ENCODE data around the gene MAP3K14. TPM values are rescaled to one million over a fixed set of nuclear protein-coding genes. Genes with fewer than 3 reads are reported as not detected.

MAP3K14 gene
- total RNA-seq, 4 donors from 2014 or later: 16.5 to 30.4 (median 24.7) TPM

GRCh38 chr17:45322168-45322567 lies 5.3 kb upstream of the MAP3K14 start:
- Histone ChIP-seq H3K36me3 (no peaks in the 10 kb centered on the region), H3K9me3 (no peaks in the 10 kb centered on the region), H3K4me3 (no peak overlapping the region), H3K27ac (no peak overlapping the region), H3K4me1 (peaks cover 0 to 47% (median 13%) of the 10 kb centered on the region in 4 donors), H3K27me3 (no peaks in the 10 kb centered on the region)
- DNase-seq: no peak
- no peak for TF ChIP-seq POLR2A (IDR thresholded peaks at IDR 0.05)
- TF ChIP-seq, protein P1, sequence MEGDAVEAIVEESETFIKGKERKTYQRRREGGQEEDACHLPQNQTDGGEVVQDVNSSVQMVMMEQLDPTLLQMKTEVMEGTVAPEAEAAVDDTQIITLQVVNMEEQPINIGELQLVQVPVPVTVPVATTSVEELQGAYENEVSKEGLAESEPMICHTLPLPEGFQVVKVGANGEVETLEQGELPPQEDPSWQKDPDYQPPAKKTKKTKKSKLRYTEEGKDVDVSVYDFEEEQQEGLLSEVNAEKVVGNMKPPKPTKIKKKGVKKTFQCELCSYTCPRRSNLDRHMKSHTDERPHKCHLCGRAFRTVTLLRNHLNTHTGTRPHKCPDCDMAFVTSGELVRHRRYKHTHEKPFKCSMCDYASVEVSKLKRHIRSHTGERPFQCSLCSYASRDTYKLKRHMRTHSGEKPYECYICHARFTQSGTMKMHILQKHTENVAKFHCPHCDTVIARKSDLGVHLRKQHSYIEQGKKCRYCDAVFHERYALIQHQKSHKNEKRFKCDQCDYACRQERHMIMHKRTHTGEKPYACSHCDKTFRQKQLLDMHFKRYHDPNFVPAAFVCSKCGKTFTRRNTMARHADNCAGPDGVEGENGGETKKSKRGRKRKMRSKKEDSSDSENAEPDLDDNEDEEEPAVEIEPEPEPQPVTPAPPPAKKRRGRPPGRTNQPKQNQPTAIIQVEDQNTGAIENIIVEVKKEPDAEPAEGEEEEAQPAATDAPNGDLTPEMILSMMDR (IDR thresholded peaks at IDR 0.05): no peak

- Histone ChIP-seq H3K4me1 (peaks cover 0 to 47% (median 13%) of the 10 kb centered on the region in 4 donors), H3K4me3 (no peak overlapping the region), H3K36me3 (no peaks in the 10 kb centered on the region), H3K27me3 (no peaks in the 10 kb centered on the region), H3K27ac (peak overlapping the region; percentile 3 to 78 (median 15)), H3K9me3 (no peaks in the 10 kb centered on the region)
- no peak for TF ChIP-seq POLR2A (IDR thresholded peaks at IDR 0.05)
- TF ChIP-seq, protein P1 (IDR thresholded peaks at IDR 0.05): peak in 2 of 6 experiments; percentile 14 to 23
- no peak for DNase-seq
Measured at GRCh38 chr17:45320931-45321461, 4.2 kb upstream of the MAP3K14 start.

DNA sequence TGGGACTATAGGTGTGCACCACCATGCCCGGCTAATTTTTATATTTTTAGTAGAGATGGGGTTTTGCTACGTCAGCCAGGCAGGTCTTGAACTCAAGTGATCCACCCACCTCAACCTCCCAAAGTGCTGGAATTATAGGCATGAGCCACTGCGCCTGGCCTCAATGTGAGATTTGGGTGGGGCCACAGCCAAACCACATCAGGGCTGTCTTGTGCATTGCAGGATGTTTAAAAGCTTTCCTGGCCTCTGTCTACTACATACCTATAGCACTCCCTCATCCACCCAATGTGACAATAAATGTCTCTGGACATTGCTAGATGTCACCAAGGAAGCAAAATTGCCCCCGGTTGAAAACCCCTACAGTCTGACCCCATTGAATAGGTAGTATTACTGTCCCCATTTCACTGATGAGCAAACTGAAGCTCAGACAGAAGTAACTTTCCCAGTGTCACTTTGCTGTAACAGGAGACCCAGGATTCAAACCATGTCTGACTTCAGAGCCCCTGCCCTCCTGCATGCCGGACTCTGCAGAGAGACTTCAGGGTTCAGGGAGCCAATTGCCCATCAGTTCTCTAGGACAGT lies 3.6 kb upstream of the MAP3K14 start:
- Histone ChIP-seq H3K4me1 (peaks cover 0 to 50% (median 13%) of the 10 kb centered on the region in 4 donors), H3K9me3 (no peaks in the 10 kb centered on the region)
- no peak for DNase-seq

GRCh38 chr17:45319239-45319703 lies 2.5 kb upstream of the MAP3K14 start:
- Histone ChIP-seq H3K9me3 (no peaks in the 10 kb centered on the region), H3K27ac (peak overlapping the region in 3 of 4 donors; percentile 64 to 99 (median 82)), H3K36me3 (no peaks in the 10 kb centered on the region), H3K4me3 (no peak overlapping the region), H3K27me3 (no peaks in the 10 kb centered on the region), H3K4me1 (peaks cover 0 to 62% (median 15%) of the 10 kb centered on the region in 4 donors)
- no peak for DNase-seq
- TF ChIP-seq POLR2A (IDR thresholded peaks at IDR 0.05): no peak
- TF ChIP-seq, protein P1 (IDR thresholded peaks at IDR 0.05): no peak

More for the DNA sequence above, 3.6 kb upstream of the MAP3K14 start:
- Histone ChIP-seq H3K27me3 (no peaks in the 10 kb centered on the region), H3K27ac (peak overlapping the region in 3 of 4 donors; percentile 5 to 78 (median 25)), H3K36me3 (no peaks in the 10 kb centered on the region), H3K4me3 (no peak overlapping the region)
- TF ChIP-seq, protein P1 (IDR thresholded peaks at IDR 0.05): no peak
- TF ChIP-seq POLR2A (IDR thresholded peaks at IDR 0.05): no peak

DNA sequence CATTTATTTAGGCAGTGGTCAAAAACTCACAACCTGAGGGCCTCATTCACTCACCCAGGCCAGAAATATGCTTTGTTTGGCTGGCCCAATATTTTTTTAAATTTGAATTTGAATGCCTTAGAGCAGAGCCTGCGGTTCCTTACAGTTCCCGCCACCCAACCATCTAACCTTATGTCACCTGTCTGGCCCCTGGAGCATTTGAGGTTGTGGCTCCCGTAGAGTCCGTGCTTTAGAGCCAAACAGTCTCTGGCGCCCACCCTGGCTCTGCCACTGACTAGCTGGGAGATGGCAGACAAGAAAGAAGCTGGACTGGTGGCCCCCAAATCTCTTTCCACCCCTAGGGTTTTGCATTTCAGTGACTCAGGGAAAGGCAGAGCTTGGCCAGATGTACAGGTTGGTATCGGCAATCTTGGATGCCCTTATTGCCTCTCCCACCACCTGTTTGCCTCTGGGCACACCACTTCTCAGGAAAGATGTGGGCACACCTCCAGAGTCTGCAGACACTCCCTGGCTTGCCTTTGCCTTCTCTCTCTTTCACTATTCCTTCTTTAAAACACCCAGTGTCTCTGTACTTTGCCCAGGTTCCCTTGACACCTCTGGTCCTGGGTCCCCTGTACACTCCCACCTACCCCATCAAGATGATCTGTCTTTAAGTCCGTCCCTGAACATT lies 1.9 kb upstream of the MAP3K14 start:
- H3K27ac ChIP-seq: peak overlapping the region in 3 of 4 donors; percentile 64 to 99 (median 82)
- DNase-seq: no peak
- no peak for TF ChIP-seq POLR2A (IDR thresholded peaks at IDR 0.05)
- TF ChIP-seq, protein P1 (IDR thresholded peaks at IDR 0.05): no peak
- no peak overlapping the region for H3K4me3 ChIP-seq
- no peaks in the 10 kb centered on the region for H3K9me3 ChIP-seq
- peaks cover 0 to 67% (median 17%) of the 10 kb centered on the region in 4 donors for H3K4me1 ChIP-seq
- H3K36me3 ChIP-seq: no peaks in the 10 kb centered on the region
- H3K27me3 ChIP-seq: no peaks in the 10 kb centered on the region

Data from Peyer's patch (tissue), 4 donors.